ENCODE results near the gene RHNO1. TPM values are rescaled to one million over a fixed set of nuclear protein-coding genes. Genes with fewer than 3 reads are reported as not detected.

RHNO1 gene
- total and polyA plus RNA-seq, 12 donors: 2.5 to 10.9 (median 6.9) TPM

- peaks cover 0 to 33% (median 0%) of the 10 kb centered on the region in 9 donors for H3K36me3 ChIP-seq
- DNase-seq: no peak
- no peaks in the 10 kb centered on the region for H3K9me3 ChIP-seq
- H3K27ac ChIP-seq: no peak overlapping the region
- no peak for ATAC-seq
- no peak overlapping the region for H3K4me3 ChIP-seq
- intact Hi-C loops (cut with DNase I): no loop called here
- 80 to 93% methylated on average over 8 of the region's 8 CpGs for WGBS, 2 donors
- H3K27me3 ChIP-seq: peaks cover 0 to 7% (median 0%) of the 10 kb centered on the region in 7 donors
- H3K4me1 ChIP-seq: peaks cover 0 to 25% (median 8%) of the 10 kb centered on the region in 9 donors
- TF ChIP-seq CTCF (IDR thresholded peaks at IDR 0.05): no peak
Observed at GRCh38 chr12:2836574-2836973, 40.4 kb upstream of the RHNO1 start.

- Histone ChIP-seq H3K4me1 (peaks cover 0 to 15% (median 0%) of the 10 kb centered on the region in 9 donors), H3K27ac (no peak overlapping the region), H3K27me3 (peaks cover 0 to 4% (median 0%) of the 10 kb centered on the region in 7 donors), H3K9me3 (no peaks in the 10 kb centered on the region), H3K4me3 (no peak overlapping the region), H3K36me3 (peaks cover 0 to 35% (median 0%) of the 10 kb centered on the region in 9 donors)
- DNase-seq: no peak
- WGBS, 2 donors: 49 to 60% methylated on average over 9 of the region's 9 CpGs
- intact Hi-C loops (cut with DNase I): no loop called here
- no peak for TF ChIP-seq CTCF (IDR thresholded peaks at IDR 0.05)
- ATAC-seq: peak in 2 of 8 donors; percentile 24 to 28
Observed at GRCh38 chr12:2841056-2841650, 35.9 kb upstream of the RHNO1 start.

GRCh38 chr12:2842948-2843347 lies 34.1 kb upstream of the RHNO1 start:
- TF ChIP-seq CTCF (IDR thresholded peaks at IDR 0.05): no peak
- H3K27me3 ChIP-seq: no peaks in the 10 kb centered on the region
- DNase-seq: no peak
- H3K36me3 ChIP-seq: peaks cover 0 to 38% (median 0%) of the 10 kb centered on the region in 9 donors
- H3K27ac ChIP-seq: peak overlapping the region in 3 of 10 donors; percentile 5 to 39 (median 35)
- H3K4me1 ChIP-seq: peaks cover 0 to 15% (median 0%) of the 10 kb centered on the region in 9 donors
- no peak overlapping the region for H3K4me3 ChIP-seq
- 57 to 70% methylated on average over 5 of the region's 5 CpGs for WGBS, 2 donors
- no peaks in the 10 kb centered on the region for H3K9me3 ChIP-seq
- intact Hi-C loops (cut with DNase I): no loop called here
- ATAC-seq: peak in 6 of 8 donors; percentile 11 to 52 (median 32)

- ATAC-seq: no peak
- peaks cover 0 to 23% (median 0%) of the 10 kb centered on the region in 9 donors for H3K36me3 ChIP-seq
- 86 to 87% methylated on average over 9 of the region's 9 CpGs for WGBS, 2 donors
Observed at GRCh38 chr12:2844786-2845185, 32.2 kb upstream of the RHNO1 start.

More at GRCh38 chr12:2844786-2845185, 32.2 kb upstream of the RHNO1 start:
- Histone ChIP-seq H3K4me1 (peaks cover 0 to 15% (median 0%) of the 10 kb centered on the region in 9 donors), H3K27ac (peak overlapping the region in 5 of 10 donors; percentile 13 to 63 (median 36)), H3K27me3 (no peaks in the 10 kb centered on the region), H3K9me3 (no peaks in the 10 kb centered on the region), H3K4me3 (no peak overlapping the region)
- no peak for TF ChIP-seq CTCF (IDR thresholded peaks at IDR 0.05)
- DNase-seq: no peak
- intact Hi-C loops (cut with DNase I): loop anchor here in 1 of 10 donors (5.0 kb wide), 1 partner anchor 193 kb away; no protein-coding TSS in a partner anchor

Data from heart right ventricle (tissue), 16 donors.